WI38 (cell line): ENCODE results near the gene RNF166.

Experiments used
- H3K4me3 ChIP-seq: 2 replicates; pipeline ENCODE4 v1.5.1; 2011; ENCODE audit warnings: low read depth, mild to moderate bottlenecking, control low read depth, low read length
- CTCF ChIP-seq: IDR thresholded peaks from 2 replicates; pipeline ENCODE4 v1.5.1; 2012; ENCODE audit warnings: low read depth, mild to moderate bottlenecking, control low read depth, low read length

RNF166 gene

GRCh38 chr16:88738151-88739084 lies 32.2 kb upstream of the RNF166 start:
- H3K4me3 ChIP-seq = no peak overlapping the region
- TF ChIP-seq CTCF = no peak

GRCh38 chr16:88737298-88738150 lies 31.3 kb upstream of the RNF166 start:
- peak; percentile 89 for TF ChIP-seq CTCF

GRCh38 chr16:88736496-88736895 lies 30.3 kb upstream of the RNF166 start:
- TF ChIP-seq CTCF = no peak
- H3K4me3 ChIP-seq = no peak overlapping the region

More at GRCh38 chr16:88737298-88738150, 31.3 kb upstream of the RNF166 start:
- no peak overlapping the region for H3K4me3 ChIP-seq

GRCh38 chr16:88736088-88736487 lies 29.9 kb upstream of the RNF166 start:
- no peak overlapping the region for H3K4me3 ChIP-seq
- no peak for TF ChIP-seq CTCF

- H3K4me3 ChIP-seq = no peak overlapping the region
- no peak for TF ChIP-seq CTCF
These were observed 29.4 kb upstream of the RNF166 start for GRCh38 chr16:88735616-88736015.

- no peak overlapping the region for H3K4me3 ChIP-seq
- TF ChIP-seq CTCF = no peak
These were observed 28.9 kb upstream of the RNF166 start for GRCh38 chr16:88735121-88735520.

GRCh38 chr16:88734361-88734728 lies 28.1 kb upstream of the RNF166 start:
- no peak for TF ChIP-seq CTCF

More at GRCh38 chr16:88734361-88734728, 28.1 kb upstream of the RNF166 start:
- H3K4me3 ChIP-seq = no peak overlapping the region
